Stimulated activated CD4-positive, alpha-beta T cell treated with anti-CD3 and anti-CD28 coated beads, Interleukin-12 subunit alpha, Interleukin-12 subunit beta, amount 100 ng/mL, for 24 hours (primary cell): Measurements from ENCODE around the gene SENP3.

Experiments
- DNase-seq, 2 experiments: peaks; one replicate each; pipeline ENCODE4 v3.0.0-alpha.2; 2020; ENCODE audit warnings: low read depth in 2 of 2

SENP3 gene

GRCh38 chr17:7561589-7562207 lies at the start of gene SENP3:
TSS of gene SENP3 (plus strand) at chr17:7561919. CDS start at chr17:7563077, 1,158 bp downstream.
- peak; percentile 83 to 87 for DNase-seq

GRCh38 chr17:7512105-7512504 lies 49.6 kb upstream of the SENP3 start:
- DNase-seq = no peak

- DNase-seq = no peak
These were observed 48.7 kb upstream of the SENP3 start for GRCh38 chr17:7512824-7513540.

DNA sequence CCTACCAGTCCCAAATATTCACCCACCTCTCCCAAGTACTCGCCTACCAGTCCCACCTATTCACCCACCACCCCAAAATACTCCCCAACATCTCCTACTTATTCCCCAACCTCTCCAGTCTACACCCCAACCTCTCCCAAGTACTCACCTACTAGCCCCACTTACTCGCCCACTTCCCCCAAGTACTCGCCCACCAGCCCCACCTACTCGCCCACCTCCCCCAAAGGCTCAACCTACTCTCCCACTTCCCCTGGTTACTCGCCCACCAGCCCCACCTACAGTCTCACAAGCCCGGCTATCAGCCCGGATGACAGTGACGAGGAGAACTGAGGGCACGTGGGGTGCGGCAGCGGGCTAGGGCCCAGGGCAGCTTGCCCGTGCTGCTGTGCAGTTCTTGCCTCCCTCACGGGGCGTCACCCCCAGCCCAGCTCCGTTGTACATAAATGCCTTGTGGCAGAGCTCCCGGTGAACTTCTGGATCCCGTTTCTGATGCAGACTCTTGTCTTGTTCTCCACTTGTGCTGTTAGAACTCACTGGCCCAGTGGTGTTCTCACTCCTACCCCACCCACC lies 47.8 kb upstream of the SENP3 start:
- DNase-seq = no peak

DNA sequence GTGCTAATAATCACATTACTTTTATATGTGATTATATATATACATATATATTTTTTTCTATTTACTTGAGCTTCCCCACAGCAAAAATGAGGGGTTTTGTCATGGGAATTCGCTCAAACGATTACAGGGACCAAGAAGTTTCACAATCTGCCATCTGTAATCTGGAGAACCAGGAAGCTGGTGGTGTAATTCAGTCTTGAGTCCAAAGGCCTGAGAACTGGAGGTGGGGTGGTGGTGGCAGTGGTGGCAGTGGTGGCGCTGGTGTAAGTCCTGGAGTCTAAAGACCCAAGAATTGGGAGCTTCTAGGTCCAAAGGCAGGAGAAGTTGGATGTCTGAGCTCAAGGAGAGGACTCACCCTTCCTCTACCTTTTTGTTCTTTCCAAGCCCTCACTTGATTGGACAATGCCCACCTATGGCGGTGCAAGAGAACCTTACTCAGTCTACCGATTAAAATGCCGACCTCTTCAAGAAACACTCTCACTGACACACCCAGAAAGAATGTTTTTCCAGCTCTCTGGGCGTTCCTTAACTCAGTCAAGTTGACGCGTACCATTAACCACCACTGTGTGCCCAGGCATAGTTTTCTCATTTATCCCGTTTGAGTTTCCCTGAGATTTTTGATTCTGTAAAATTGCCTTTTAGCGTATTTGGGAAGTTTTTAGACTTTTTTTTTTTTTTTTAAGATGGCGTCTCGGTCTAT lies 45.7 kb upstream of the SENP3 start:
- DNase-seq = no peak

DNA sequence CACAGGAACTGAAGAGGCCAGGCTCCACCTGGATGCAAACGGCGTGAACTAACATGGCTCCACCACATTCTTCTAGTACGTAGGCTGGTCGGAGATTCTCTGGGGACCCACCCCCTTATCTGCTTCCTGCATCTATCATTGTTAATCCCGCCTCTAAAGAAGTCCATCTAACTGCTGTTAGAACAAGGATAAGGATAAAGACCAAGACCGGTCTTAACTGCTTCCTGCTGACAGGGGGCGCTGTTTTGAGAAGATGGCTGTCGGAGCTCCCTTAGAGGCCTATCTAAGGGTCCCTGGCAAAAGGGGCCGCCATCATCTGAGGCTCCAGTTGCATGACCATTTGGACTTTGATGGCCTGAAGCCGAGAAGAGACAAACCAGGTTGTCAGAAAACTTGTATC lies 38.7 kb upstream of the SENP3 start:
- peak; percentile 7 to 31 for DNase-seq

DNA sequence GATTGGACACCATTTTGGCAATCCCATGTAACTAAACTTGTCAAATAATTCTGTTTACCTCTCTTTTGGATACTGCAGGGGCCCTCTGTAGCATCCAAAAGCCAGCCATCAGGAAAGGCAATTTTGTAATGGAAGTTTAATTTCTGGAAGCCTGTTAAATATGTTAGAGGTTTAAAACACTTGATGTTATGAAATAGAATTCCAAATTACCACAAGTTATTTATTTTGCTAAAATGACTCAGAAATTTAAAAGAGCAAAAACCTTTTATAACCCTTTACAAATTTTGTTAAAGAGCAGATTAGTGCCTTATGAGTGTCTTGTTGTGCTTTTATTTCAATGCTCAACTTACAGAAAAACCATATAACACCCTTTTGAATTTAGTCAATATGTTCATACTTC lies 32.9 kb upstream of the SENP3 start:
- no peak for DNase-seq

DNA sequence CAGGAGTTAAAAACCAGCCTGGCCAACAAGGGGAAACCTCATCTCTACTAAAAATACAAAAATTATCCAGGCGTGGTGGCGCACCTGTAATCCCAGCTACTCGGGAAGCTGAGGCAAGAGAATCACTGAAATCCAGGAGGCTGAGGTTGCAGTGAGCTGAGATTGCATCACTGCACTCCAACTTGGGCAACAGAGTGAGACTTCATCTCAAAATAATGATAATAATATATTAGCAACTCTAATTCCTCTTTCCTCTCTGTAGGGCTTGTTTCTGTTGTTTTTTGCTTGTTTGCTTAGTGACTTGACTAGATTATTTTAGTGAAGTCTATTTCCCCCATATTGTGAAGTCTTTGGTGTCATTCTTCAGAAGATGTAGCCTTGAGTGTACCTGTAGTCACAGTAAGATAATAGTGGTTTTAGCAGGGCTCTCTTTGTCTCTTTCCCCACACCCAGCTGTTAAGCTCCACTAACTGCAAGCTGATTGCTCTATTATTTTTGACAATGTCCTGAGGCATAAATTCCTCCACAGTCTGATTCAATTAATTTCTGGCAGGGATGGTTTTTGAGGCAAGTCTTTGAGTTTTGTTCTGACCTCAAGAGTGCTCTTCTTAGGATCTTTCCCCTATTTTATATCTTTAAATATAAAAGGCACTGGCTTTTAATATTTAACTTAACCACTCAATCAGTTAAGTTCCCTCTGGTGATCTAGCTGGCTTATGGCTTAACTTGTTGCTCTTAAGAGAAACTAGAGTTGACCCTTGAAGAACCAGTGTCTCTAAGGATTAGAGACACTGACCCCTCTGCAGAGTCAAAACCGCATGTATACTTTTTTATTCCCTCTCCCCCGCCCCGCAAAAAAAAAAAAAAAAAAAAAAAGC lies 31.5 kb upstream of the SENP3 start:
- DNase-seq = no peak

DNA sequence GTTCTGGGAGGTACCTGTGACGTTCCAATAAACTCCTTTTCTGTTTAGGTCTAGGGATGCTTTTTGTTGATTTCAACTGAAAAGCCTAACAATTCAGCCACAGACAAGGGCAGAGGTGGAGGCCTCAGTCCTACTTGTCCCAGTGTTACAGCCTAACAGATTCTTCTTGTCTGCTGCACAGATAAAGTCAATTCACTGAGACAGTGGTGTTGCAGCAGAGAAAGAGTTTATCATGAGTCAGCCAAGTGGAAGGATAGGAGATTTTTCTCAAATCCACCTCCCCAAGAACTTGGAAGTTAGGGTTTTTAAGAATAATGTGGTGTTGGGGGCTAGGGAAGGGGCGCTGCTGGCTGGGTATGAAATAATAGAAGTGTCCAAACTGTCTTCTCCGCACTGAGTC lies 23.7 kb upstream of the SENP3 start:
- DNase-seq = no peak

DNA sequence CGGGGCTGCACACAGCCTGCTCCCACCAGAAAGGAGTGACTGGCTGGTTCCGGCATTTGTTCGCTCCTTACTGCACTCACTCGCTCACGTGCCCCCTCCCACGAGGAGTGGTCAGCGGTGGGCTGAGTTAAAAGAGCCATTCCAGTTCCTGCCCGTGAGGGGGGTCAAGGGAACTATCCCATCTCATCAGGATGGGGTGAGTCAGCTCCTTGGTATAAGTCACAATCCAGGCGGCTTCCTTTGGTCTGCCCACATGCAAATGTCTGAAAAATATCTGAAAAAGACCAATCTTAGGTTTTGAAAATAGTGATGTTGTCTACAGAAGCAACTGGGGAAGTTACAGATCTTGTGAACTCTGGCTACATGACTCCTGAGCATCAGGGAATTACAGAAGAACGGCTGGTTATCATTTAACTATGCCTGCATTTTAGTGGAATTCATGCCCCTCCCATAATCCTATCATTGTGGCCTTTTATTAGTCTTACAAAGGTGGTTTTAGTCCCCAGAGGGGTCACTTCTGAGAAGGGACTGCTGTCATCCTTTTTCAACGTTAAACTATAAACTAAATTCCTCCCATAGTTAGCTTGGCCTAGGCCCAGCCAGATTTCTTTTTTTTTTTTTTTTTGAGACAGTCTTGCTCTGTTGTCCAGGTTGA lies 22.7 kb upstream of the SENP3 start:
- no peak for DNase-seq

- no peak for DNase-seq
These were observed 20.6 kb upstream of the SENP3 start for GRCh38 chr17:7541074-7541621.

- DNase-seq = no peak
These were observed 16.8 kb upstream of the SENP3 start for GRCh38 chr17:7544911-7545310.

DNA sequence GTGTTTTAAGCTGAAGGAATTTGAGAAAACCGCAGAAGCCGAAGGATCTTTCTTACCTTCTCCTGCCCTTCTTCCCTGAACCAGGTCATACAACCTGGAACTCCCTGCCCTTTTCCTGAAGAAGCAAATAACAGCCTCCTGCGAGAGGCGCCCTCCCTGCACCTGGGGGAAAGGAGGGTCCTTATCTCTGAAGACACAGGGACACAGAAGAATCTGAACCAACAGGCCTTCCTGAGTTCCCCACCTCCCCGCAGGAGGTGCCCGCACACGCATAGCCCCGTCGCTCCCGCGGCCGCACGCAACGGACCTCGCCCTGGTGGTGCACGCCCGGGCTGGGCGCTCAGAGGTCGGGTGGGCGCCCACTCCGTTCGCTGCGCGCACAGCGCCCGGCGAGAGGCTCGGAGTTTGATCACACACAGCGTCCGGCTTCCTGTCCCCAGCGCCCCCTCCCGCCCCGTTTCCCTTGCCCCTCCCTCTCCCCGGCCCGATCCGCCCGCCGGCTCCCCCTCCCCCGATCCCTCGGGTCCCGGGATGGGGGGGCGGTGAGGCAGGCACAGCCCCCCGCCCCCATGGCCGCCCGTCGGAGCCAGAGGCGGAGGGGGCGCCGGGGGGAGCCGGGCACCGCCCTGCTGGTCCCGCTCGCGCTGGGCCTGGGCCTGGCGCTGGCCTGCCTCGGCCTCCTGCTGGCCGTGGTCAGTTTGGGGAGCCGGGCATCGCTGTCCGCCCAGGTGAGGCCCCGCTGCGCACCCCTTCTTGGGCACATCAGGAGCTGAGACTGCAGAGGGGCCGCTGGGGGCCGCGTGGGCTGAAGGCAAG lies 12.9 kb upstream of the SENP3 start, which contains the start of gene TNFSF12:
Gene TNFSF12, plus strand, starts transcription at position 474 of the 816 bp plus-strand sequence. Its CDS starts 96 bp downstream, at position 570.
- DNase-seq = peak in 1 of 2 experiments; percentile 50

DNA sequence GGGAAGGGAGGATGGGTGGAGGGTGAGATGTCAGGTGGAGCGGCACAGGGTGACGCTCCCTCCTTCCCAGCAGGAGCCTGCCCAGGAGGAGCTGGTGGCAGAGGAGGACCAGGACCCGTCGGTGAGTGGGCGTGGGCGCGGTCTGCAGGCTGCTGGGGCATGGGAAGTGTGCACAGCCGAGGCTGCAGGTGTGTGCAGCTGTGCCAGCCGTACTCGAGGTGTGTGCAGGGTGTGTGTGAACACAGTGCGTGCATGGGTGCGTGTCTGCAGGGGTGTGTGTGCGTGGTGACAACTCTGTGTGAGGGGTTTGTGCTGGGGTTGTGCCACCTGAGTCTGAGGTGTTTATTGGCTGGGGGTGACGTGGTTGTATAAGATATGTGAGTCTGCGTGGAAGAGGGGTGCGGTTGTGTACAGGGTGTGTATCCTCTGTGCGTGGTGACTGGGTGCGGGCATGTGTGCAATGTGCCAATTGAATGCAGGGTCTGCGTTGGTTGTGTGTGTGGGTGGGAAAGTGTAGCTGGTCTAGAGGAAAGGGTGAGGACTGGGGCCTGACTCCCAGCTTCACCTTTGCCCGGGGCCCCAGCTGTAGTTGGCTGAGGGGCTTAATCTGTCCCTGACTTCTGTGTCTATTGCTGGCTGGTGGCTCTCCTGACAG lies 12.2 kb upstream of the SENP3 start:
- DNase-seq = peak in 1 of 2 experiments; percentile 24

GRCh38 chr17:7550344-7550743 lies 11.4 kb upstream of the SENP3 start:
- no peak for DNase-seq

DNA sequence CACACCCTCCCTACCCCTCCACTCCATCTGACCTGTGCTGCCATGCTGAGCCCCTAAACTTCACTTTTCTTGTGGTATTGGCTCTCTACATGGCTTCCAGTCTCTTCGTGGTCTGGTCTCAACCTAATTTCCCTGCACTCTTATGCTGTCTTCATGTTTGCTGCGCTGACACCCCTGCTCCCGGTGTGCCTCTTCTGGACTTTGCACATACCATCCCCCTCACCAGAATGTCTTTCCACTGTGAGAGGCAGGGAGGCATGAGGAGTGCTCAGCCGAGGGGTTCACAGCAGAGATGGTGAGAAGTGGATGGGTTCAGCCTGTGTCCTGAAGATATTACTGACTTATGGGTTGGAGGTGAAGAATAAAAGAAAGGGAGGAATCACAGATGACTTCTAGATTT lies 10.3 kb upstream of the SENP3 start:
- DNase-seq = no peak

DNA sequence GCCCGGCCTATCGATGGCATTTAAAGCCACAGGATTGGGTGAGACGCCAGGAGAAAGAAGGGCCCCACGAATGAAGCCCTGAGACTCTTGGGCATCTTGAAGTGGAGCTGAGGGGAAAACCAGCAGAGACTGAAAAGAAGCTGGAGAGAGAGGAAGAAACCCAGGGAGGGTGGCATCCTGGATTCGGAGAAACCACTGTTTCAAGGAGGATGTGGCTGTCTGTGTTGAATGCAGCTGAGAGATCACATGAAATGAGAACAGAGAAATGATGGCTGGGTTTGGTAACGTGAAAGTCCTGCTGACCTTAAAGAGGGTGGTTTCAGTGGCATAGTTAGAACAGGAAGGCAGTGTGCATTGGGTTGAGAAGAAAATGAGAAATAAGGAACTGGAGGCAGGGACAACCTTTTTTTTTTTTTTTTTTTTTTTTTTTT lies 9.1 kb upstream of the SENP3 start:
- no peak for DNase-seq

GRCh38 chr17:7553356-7553755 lies 8.4 kb upstream of the SENP3 start:
- DNase-seq = no peak

DNA sequence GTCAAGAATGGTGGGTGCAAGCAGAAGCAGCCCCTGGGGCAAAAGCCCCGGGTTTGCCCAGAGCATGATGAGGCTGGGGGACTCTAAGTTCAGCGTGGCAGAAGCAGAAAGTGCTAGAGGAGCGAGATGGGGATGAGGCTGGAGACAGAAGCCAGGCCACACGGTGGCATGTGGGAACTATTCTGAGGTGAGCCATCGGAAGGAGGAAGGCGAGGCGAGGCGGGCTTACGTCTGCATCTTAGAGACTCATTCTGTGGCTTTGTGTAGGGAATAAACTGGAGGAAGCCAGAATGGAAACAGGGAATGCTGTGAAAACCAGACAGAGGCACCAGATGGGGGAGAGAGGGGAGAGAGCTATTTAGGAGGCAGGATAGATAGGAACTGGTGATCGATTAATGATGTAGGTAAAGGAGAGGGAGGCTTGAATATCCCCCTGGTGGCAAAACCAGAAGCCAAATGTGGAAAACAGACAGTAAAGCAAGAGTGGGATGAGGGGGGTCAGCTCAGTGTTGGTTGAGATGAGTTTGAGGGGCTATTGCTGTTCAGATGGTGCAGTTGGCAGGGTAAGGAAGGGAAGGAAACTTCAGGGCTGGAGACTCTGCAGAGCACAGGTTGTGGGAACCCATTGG lies 6.3 kb upstream of the SENP3 start:
- no peak for DNase-seq
